Right atrium auricular region (tissue), 2 donors: Measurements from ENCODE around the gene DUSP28. TPM values are rescaled to one million over a fixed set of nuclear protein-coding genes. Genes with fewer than 3 reads are reported as not detected.

Experiments
- DNase-seq: peaks from one replicate; pipeline ENCODE4 v3.0.0-alpha.2; 2019; ENCODE audit warnings: low spot score
- H3K27ac ChIP-seq, 2 donors: fragments of 200-600 bp; sonication (generic); 1 replicate in 1 of 2; 2 replicates in 1 of 2; pipeline ENCODE4 v1.5.1; 2016 to 2019
- H3K27me3 ChIP-seq, 2 donors: fragments of 200-600 bp; sonication (generic); one replicate each; pipeline versions ENCODE4 v1.5.1 to v1.6.0; 2017 to 2019
- H3K36me3 ChIP-seq: fragments of 200-600 bp; sonication (generic); one replicate; pipeline ENCODE4 v1.5.1; 2016
- H3K4me1 ChIP-seq, 2 donors: fragments of 200-600 bp; sonication (generic); one replicate each; pipeline versions ENCODE4 v1.5.1 to v1.6.0; 2017 to 2019
- H3K4me3 ChIP-seq, 2 donors: fragments of 200-600 bp; sonication (generic); 1 replicate in 1 of 2; 2 replicates in 1 of 2; pipeline ENCODE4 v1.5.1; 2017 to 2019; ENCODE audit warnings: mild to moderate bottlenecking in 1 of 2, moderate library complexity in 1 of 2
- H3K9me3 ChIP-seq, 2 donors: fragments of 200-600 bp; sonication (generic); one replicate each; pipeline ENCODE4 v1.5.1; 2019
- total RNA-seq, 2 donors: library from RNA; depleted of rRNA; stranded (reverse); fragments of >200 nt; gene quantifications; one replicate each; pipeline ENCODE4 v1.1.0, GENCODE V29; 2016
- TF ChIP-seq, protein P1 (sequence below), 2 donors: fragments of 200-600 bp; sonication (generic); IDR thresholded peaks; one replicate each; pipeline ENCODE4 v1.5.1; 2019; ENCODE audit warnings: antibody characterized with exemption in 2 of 2

DUSP28 gene, protein sequence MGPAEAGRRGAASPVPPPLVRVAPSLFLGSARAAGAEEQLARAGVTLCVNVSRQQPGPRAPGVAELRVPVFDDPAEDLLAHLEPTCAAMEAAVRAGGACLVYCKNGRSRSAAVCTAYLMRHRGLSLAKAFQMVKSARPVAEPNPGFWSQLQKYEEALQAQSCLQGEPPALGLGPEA
- 10 to 100 TPM; 12.0 to 17.5 TPM for total RNA-seq

DNA sequence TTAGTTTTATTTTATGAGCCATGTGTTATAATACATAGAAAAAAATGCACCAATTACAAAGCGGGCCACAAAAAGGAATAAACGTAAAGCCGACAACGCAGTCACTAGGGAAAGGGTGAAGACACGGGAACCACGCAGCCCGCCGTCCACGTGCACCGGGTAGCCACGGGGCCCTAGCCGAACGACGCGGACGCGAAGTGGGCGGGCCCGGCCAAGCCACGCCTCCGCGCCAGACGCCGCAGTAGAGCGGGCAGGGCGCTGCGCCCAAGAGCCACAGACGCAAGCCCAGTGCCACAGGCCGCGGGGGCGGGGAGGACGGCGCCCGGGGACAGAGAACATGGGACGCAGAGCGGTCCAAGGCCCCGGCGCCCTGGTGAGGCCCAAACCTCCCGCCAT, at the start of gene DUSP28:
DUSP28 (plus strand) TSS at position 274 of the 396 bp plus-strand sequence. CDS start 328 bp downstream, outside the sequence.
- H3K4me1 ChIP-seq = peaks cover 0 to 47% of the 10 kb centered on the region in 2 donors
- H3K36me3 ChIP-seq = no peaks in the 10 kb centered on the region
- no peaks in the 10 kb centered on the region for H3K9me3 ChIP-seq
- no peaks in the 10 kb centered on the region for H3K27me3 ChIP-seq
- peak within 1 kb of the TSS; percentile 91 to 93 for H3K4me3 ChIP-seq
- DNase-seq = peak; percentile 93
- H3K27ac ChIP-seq = peak within 1 kb of the TSS; percentile 100
- TF ChIP-seq, protein P1, sequence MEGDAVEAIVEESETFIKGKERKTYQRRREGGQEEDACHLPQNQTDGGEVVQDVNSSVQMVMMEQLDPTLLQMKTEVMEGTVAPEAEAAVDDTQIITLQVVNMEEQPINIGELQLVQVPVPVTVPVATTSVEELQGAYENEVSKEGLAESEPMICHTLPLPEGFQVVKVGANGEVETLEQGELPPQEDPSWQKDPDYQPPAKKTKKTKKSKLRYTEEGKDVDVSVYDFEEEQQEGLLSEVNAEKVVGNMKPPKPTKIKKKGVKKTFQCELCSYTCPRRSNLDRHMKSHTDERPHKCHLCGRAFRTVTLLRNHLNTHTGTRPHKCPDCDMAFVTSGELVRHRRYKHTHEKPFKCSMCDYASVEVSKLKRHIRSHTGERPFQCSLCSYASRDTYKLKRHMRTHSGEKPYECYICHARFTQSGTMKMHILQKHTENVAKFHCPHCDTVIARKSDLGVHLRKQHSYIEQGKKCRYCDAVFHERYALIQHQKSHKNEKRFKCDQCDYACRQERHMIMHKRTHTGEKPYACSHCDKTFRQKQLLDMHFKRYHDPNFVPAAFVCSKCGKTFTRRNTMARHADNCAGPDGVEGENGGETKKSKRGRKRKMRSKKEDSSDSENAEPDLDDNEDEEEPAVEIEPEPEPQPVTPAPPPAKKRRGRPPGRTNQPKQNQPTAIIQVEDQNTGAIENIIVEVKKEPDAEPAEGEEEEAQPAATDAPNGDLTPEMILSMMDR (IDR thresholded peaks at IDR 0.05) = no peak

DNA sequence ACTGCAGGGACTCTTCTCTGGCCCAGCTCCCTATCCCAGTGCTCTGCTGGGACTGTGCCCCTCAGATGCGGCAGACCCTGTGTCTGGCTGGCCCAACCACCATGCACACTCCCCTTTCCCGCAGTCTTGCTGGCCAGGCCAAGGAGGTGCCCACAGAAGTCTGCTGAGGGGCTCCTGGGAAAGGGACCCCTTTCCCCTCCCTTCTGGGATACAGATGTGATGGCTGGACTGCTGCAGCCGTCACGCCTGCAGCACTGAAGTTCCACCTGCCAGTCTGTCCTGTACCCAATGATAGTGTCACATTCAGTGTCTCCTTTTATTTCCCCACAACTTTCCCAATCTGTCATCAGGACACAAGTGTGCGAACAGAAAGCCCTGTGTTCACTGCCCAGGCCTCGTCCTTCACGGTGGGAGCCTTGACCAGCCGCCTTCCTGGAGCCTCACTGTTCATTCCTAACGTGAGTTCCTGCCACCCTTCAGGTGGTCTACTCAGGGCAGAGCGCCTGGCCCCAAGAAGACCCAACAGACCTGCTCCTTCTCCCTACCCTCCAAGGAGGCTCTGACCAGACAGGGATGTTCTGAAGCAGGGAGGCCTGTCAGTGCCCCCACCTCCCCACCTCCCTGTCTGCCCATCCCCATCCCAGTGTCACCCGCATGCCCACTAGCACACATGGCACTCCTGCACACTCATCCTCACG, 49.5 kb upstream of the DUSP28 start:
- TF ChIP-seq, protein P1 (IDR thresholded peaks at IDR 0.05) = no peak
- H3K4me3 ChIP-seq = no peak overlapping the region
- H3K27me3 ChIP-seq = no peaks in the 10 kb centered on the region
- H3K9me3 ChIP-seq = no peaks in the 10 kb centered on the region
- no peaks in the 10 kb centered on the region for H3K36me3 ChIP-seq
- H3K27ac ChIP-seq = no peak overlapping the region
- H3K4me1 ChIP-seq = peaks cover 0 to 9% of the 10 kb centered on the region in 2 donors
- peak; percentile 18 for DNase-seq

DNA sequence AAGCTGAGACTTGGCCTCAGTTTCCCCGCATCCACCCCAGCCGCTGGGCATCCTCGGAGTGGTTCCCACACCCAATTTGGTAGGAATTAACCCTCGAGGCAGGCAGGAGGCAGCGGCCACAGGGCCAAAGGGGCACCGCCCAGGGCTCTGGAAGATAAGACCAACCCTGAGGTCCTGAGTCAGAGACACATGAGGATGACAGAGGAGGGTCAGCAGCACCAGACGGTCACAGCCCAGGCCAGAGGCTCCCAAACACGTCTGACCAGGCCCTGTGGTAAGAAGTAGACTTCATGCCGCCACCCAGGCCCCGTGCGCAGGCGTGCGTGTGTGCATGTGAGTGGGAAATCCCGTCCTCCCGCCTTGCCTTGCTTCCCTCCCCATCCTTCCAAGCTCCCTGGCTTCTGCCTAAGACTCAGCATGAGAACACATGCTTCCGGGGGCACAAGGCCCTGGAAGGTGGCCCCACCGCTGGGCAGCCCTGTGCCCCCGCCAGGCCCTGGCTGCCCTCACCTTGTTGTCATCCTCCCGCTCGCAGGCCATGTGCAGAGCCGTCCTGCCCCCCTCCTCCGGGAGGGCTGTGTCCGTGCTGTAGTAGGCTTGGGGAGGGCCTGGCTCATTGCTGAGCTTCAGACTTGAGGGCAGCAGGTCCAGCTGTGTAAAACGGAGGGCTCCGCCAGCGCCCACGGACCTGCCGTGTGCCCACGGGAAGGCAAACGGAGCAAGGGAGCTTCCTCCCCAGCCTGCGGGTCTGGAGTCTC, 48.6 kb upstream of the DUSP28 start:
- H3K36me3 ChIP-seq = no peaks in the 10 kb centered on the region
- TF ChIP-seq, protein P1 (IDR thresholded peaks at IDR 0.05) = no peak
- H3K27ac ChIP-seq = no peak overlapping the region
- DNase-seq = peak; percentile 51
- peaks cover 0 to 9% of the 10 kb centered on the region in 2 donors for H3K4me1 ChIP-seq
- H3K27me3 ChIP-seq = no peaks in the 10 kb centered on the region
- H3K9me3 ChIP-seq = no peaks in the 10 kb centered on the region
- no peak overlapping the region for H3K4me3 ChIP-seq

DNA sequence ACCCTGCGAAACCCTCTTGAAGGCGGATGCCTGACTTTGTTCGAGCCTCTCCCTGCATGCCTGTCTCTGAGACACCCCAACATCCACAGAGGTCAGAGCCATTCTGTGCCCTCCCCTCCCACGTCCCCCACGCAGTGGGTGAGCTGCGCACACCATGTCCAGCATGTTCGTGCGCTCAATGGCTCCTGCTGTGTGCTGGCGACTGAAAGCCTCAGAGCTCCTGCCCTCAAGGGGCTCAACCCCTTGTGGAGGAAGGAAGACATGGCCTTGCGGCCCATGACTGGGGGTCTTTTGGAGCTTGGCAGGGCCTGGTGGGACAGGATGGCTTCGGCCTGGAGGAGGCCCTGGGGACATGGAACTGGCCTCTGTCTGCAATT, 48.1 kb upstream of the DUSP28 start:
- H3K4me3 ChIP-seq = no peak overlapping the region
- peak; percentile 21 for DNase-seq

DNA sequence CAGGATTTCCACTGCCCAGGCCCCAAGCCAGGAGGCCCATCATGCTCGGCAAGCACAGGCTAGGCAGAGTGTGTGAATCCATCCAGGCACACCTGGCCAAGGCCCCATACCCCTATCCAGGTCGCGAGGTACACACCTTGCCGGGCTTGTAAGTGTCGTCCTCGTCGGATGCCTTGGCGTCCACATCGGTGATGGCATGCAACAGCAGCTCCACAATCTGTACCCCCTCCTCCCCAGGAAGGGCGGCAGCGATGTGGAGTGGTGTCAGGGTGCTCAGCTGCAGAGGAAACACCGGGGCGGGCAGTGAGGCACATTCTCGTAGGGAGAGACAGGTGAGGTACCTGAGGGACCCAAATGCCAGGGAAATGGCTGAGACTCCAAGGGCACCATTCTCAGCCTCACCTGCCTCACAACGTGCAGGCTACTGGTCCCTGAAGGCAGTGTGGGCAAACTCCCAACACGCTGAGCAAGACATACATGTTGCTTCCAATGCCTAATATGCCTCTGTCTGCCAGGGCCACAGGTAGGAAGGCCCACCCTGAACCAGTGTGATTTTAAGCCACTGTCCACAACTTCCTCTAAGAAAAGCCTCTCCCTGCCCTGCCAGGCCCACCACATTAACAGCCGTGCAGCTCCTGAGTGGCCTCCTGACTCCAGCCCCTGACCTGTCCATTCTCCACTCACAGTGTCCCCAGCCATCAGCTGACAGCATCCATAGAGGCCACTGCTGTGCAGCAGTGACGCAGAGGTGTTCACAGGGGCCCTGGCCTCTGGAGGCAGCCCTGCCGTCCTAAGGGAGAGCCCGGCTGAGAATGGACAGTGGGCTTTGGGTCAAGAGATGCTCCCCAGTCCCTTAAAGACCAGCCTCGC, 47.3 kb upstream of the DUSP28 start:
- no peak overlapping the region for H3K4me3 ChIP-seq
- H3K9me3 ChIP-seq = no peaks in the 10 kb centered on the region
- no peak for DNase-seq
- TF ChIP-seq, protein P1 (IDR thresholded peaks at IDR 0.05) = no peak
- no peaks in the 10 kb centered on the region for H3K27me3 ChIP-seq
- no peaks in the 10 kb centered on the region for H3K36me3 ChIP-seq
- H3K4me1 ChIP-seq = peaks cover 0 to 9% of the 10 kb centered on the region in 2 donors
- no peak overlapping the region for H3K27ac ChIP-seq

More for the DNA sequence above, 48.1 kb upstream of the DUSP28 start:
- no peaks in the 10 kb centered on the region for H3K36me3 ChIP-seq
- TF ChIP-seq, protein P1 (IDR thresholded peaks at IDR 0.05) = no peak
- no peaks in the 10 kb centered on the region for H3K27me3 ChIP-seq
- H3K9me3 ChIP-seq = no peaks in the 10 kb centered on the region
- no peak overlapping the region for H3K27ac ChIP-seq
- H3K4me1 ChIP-seq = peaks cover 0 to 9% of the 10 kb centered on the region in 2 donors
